Esophagus muscularis mucosa (tissue), 4 donors: ENCODE results near the gene SDK1. TPM values are rescaled to one million over a fixed set of nuclear protein-coding genes. Genes with fewer than 3 reads are reported as not detected.

ENCODE experiments used
- DNase-seq: peaks from one replicate; pipeline ENCODE4 v3.0.0-alpha.2; 2017; ENCODE audit errors: extremely low spot score
- H3K27ac ChIP-seq, 4 donors: fragments of 200-600 bp; sonication (generic); replicated peaks in 1 of 4; 1 replicate in 3 of 4; 2 replicates in 1 of 4; pipeline ENCODE4 v1.5.1; 2016 to 2019; ENCODE audit warnings: mild to moderate bottlenecking in 1 of 4
- H3K27me3 ChIP-seq, 4 donors: fragments of 200-600 bp; sonication (generic); one replicate each; pipeline versions ENCODE4 v1.5.1 to v1.6.0; 2016 to 2019
- H3K36me3 ChIP-seq, 4 donors: fragments of 200-600 bp; sonication (generic); one replicate each; pipeline ENCODE4 v1.5.1; 2016 to 2019
- H3K4me1 ChIP-seq, 4 donors: fragments of 200-600 bp; sonication (generic); one replicate each; pipeline ENCODE4 v1.5.1; 2016 to 2019
- H3K4me3 ChIP-seq, 4 donors: fragments of 200-600 bp; sonication (generic); 1 replicate in 2 of 4; 2 replicates in 2 of 4; pipeline ENCODE4 v1.5.1; 2016 to 2019; ENCODE audit warnings: mild to moderate bottlenecking in 4 of 4, moderate library complexity in 1 of 4
- H3K9me3 ChIP-seq, 4 donors: fragments of 200-600 bp; sonication (generic); 1 replicate in 3 of 4; 2 replicates in 1 of 4; pipeline ENCODE4 v1.5.1; 2016 to 2019
- CTCF ChIP-seq, 3 experiments: fragments of 200-600 bp in 2 of 3; fragments of 450-650 bp in 1 of 3; sonication (generic) in 2 of 3; IDR thresholded peaks; one replicate each; pipeline ENCODE4 v1.5.1; 2017 to 2019; ENCODE audit warnings: antibody characterized with exemption in 3 of 3, mild to moderate bottlenecking in 2 of 3, moderate library complexity in 1 of 3
- EP300 ChIP-seq: sonication (generic); formaldehyde crosslinking; IDR thresholded peaks from one replicate; pipeline ENCODE4 v1.6.1; 2017; ENCODE audit warnings: antibody characterized with exemption
- POLR2A ChIP-seq: fragments of 450-650 bp; IDR thresholded peaks from one replicate; pipeline ENCODE4 v1.6.1; 2017; ENCODE audit warnings: antibody characterized with exemption, moderate library complexity, mild to moderate bottlenecking, low read depth
- POLR2AphosphoS5 ChIP-seq, 2 donors: sonication (generic); formaldehyde crosslinking; IDR thresholded peaks; one replicate each; pipeline ENCODE4 v1.6.1; 2017; ENCODE audit warnings: antibody characterized with exemption in 2 of 2
- whole genome bisulfite sequencing: methylation state at CpG from one replicate; pipeline ENCODE4 v1.1.5; 2018; 5-methylcytosine and 5-hydroxymethylcytosine counted together
- intact Hi-C: fragments of 100-400 bp; cut with DNase I; formaldehyde crosslinking; loops from one replicate; pipeline ENCODE4 v1.15.1; 2023
- total RNA-seq, 4 donors: library from RNA; depleted of rRNA; stranded (reverse); fragments of >200 nt; gene quantifications; one replicate each; pipeline versions ENCODE4 v1.1.0 to v1.2.1, GENCODE V29; 2016

The SDK1 gene
- total RNA-seq, 4 donors from 2014 or later, result 7.8 to 18.6 (median 12.0) TPM

- Histone ChIP-seq H3K36me3 (no peaks in the 10 kb centered on the region), H3K27me3 (no peaks in the 10 kb centered on the region), H3K9me3 (no peaks in the 10 kb centered on the region), H3K4me3 (no peak overlapping the region), H3K27ac (no peak overlapping the region), H3K4me1 (no peaks in the 10 kb centered on the region)
- intact Hi-C loops, result no loop called here
- TF ChIP-seq CTCF (IDR thresholded peaks at IDR 0.05), result no peak
- TF ChIP-seq POLR2A, result no peak
- TF ChIP-seq EP300, result no peak
- TF ChIP-seq POLR2AphosphoS5 (IDR thresholded peaks at IDR 0.05), result no peak
- 82% methylated on average over 3 of the region's 3 CpGs for WGBS
- no peak for DNase-seq
Observed at GRCh38 chr7:3569643-3570042, 268.6 kb downstream of the SDK1 start.

- no peak overlapping the region for H3K4me3 ChIP-seq
- H3K36me3 ChIP-seq, result no peaks in the 10 kb centered on the region
- H3K27ac ChIP-seq, result no peak overlapping the region
- no peaks in the 10 kb centered on the region for H3K27me3 ChIP-seq
- WGBS, result 86% methylated on average over 6 of the region's 6 CpGs
- DNase-seq, result no peak
- peaks cover 0 to 10% (median 0%) of the 10 kb centered on the region in 4 donors for H3K9me3 ChIP-seq
- H3K4me1 ChIP-seq, result no peaks in the 10 kb centered on the region
- TF ChIP-seq POLR2AphosphoS5 (IDR thresholded peaks at IDR 0.05) (no peak), CTCF (IDR thresholded peaks at IDR 0.05) (no peak), EP300 (no peak), POLR2A (no peak)
- intact Hi-C loops, result no loop called here
Observed at GRCh38 chr7:3573151-3573550, 272.1 kb downstream of the SDK1 start.

- WGBS, result 96% methylated on average over 9 of the region's 9 CpGs
- DNase-seq, result no peak
- H3K9me3 ChIP-seq, result peaks cover 0 to 17% (median 0%) of the 10 kb centered on the region in 4 donors
- H3K27me3 ChIP-seq, result no peaks in the 10 kb centered on the region
- no peaks in the 10 kb centered on the region for H3K4me1 ChIP-seq
- no peaks in the 10 kb centered on the region for H3K36me3 ChIP-seq
- TF ChIP-seq CTCF (IDR thresholded peaks at IDR 0.05) (no peak), POLR2AphosphoS5 (IDR thresholded peaks at IDR 0.05) (no peak), POLR2A (no peak), EP300 (no peak)
- no peak overlapping the region for H3K4me3 ChIP-seq
- H3K27ac ChIP-seq, result no peak overlapping the region
- intact Hi-C loops, result no loop called here
Observed at GRCh38 chr7:3574386-3574785, 273.3 kb downstream of the SDK1 start.

- no peaks in the 10 kb centered on the region for H3K36me3 ChIP-seq
- TF ChIP-seq EP300 (no peak), CTCF (IDR thresholded peaks at IDR 0.05) (no peak), POLR2AphosphoS5 (IDR thresholded peaks at IDR 0.05) (no peak), POLR2A (no peak)
- H3K9me3 ChIP-seq, result peaks cover 0 to 17% (median 0%) of the 10 kb centered on the region in 4 donors
- no peaks in the 10 kb centered on the region for H3K4me1 ChIP-seq
- WGBS, result 90% methylated on average over 7 of the region's 7 CpGs
- no peak overlapping the region for H3K4me3 ChIP-seq
- H3K27me3 ChIP-seq, result no peaks in the 10 kb centered on the region
- intact Hi-C loops, result no loop called here
- no peak for DNase-seq
- no peak overlapping the region for H3K27ac ChIP-seq
Observed at GRCh38 chr7:3575753-3576531, 274.9 kb downstream of the SDK1 start.
